ENCODE results near the gene GRK3.
A peak's percentile ranks its signal among the peaks of the same experiment; 100 is the strongest.

Gene GRK3

DNA sequence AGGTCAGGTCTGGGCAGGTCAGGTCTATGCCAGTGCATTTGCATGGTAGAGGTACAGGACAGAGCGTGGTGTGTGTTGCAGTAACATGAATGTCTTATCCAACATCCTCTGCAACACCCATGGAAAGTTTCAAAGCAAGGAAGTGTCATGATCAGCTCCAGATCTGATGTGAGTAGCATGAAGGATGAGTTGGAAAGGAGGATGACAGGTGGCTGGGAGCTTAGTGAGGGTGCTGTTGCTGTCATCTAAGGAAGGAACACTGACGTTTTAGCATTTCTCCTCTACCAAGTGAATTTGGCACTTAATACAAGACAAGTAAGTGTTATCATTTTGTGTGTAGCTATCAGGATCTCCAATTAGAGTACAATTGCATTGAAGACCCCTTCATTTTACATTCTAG lies 65.1 kb downstream of the GRK3 start:
- DNase-seq, result no peak

DNA sequence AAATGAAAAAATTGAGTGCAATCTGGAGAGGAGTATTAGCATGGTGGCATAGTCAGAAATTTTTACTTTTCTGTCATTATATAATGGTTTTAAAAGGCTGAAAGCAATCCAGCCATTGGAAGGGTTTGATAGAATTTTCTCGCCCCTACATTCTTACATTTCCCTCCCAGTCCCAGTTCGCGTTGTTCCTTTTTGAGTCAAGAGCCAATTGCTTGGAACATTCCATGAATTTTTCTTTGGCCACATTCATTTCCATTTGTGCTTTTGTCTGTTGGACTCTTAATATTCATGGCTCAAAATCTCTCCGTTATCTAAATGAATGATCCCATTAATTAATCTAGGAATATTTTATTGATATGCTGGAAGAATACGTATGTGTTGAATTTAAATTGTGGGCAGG lies 66.0 kb downstream of the GRK3 start:
- no peak for DNase-seq

DNA sequence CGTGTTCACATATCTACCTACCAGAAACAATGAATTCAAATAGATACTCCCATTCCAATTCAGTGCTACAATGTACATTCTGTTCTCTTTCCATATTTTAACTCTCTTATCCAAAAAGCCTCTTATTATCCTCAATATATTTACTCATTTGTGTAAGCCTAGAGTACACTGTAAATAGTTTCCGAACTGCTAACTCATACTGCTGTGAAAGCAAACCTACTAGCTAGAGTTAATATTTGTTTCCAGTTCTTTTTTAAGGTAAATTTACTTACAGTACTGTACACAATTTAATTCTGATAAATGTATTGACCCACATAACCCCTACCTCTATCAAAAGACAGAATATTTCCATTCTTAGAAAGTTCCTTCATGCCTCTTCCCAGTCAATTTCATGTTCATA lies 71.8 kb downstream of the GRK3 start:
- no peak for DNase-seq

DNA sequence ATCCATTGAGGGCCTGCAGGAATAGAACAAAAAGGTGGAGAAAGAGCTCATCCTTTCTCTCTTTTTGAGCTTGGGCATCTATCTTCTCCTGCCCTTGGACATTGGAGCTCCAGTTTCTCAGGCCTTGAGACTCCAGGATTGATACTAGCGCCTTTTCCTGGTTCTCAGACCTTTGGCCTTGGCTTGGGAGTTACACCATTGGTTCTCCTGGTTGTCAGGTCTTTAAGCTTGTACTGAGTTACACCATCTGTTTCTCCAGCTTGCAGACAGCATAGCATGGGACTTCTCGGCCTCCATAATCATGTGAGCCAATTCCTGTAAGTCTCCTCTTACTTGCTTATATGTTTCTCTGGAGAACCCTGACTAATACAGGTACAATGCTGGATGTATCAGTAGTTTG lies 72.6 kb downstream of the GRK3 start:
- no peak for DNase-seq

DNA sequence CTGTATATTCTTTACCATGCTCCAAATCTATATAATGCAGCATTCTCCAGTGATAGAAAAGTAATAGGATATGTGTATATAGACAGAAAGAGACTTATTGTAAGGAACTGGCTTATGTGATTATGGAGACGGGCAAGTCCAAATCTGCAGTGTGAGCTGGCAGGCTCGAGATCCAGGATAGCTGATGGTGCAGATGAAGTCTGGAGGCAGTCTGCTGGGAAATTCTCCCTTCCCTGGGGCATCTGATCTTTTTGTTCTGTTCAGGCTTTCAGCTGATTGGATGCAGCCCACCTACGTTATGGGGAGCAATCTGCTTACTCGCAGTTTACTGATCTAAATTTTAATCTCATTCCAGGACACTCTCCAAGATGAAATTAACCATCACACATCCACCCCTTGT lies 73.2 kb downstream of the GRK3 start:
- no peak for DNase-seq

DNA sequence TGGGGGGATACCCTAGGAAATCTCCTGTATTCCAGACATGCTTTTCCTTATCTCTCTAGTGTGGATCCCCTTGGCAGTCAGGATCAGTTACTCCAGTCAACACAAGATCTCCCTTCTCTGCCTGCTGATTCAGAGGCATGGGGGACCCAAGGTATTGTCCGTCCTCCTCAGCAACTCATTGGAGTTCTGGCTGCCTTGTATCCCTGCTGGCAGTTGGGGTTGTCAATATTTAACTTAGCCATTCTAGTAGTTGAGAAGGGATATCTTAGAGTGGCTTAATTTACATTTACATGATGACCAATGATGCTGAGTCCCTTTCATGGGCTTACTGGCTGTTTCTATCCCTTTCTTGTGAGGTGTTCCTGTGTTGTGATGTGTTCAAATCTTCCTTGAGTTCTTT lies 74.2 kb downstream of the GRK3 start:
- no peak for DNase-seq

DNA sequence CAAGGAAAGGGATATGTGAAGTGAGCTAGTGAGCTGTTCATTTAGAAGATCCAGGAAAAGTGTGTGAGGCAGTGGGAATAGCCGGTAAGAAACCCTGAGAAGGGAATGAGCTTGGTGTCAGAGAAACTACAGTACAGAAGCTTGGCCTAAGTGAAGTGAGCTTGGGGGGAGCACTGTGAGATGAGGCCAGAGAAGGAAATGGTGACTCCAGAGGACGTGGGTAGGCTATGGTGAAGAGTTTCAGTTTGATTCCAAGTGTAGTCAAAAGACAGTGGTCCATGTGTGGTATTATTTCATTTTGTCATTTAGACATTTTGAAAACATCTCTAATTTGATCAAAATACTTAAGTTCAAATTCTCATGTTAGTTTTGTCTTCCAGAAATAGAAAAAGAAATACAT lies 77.2 kb downstream of the GRK3 start:
- no peak for DNase-seq

DNA sequence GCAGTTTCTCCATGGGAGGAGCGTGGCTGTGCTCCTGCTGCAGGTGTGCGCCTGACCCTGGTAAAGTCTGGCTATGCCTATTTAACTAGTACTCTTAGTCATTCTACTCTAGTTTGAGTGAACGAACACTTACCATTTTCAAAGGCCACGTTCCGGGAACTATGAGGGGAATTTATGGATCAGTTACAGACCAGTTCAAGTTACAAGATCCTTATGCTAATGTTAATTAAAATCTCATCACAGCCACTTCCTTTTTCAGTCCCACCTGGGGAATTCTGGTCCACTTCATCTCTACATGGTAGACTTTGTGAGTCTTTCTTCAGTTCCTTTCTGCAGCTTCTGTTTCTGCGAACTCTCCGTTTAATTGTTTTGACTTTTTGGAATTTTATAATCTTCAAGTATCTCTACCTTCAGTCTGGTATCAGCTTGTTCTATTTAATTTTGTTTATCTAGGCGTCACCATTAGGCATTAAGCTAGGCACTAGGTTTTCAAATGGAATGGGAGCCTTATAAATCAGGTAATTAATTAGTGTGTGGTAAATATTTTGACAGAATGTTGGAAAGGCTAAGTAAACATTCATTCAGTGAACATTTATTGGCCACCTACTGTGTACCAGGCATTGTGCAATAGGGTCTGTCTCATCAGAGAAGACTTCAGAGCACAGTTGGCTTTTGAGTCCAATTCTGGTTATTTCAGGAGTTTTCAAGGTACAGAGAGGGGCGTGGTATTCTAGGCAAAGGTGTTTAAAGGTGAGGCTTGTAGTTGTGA lies 78.9 kb downstream of the GRK3 start:
- no peak for DNase-seq

DNA sequence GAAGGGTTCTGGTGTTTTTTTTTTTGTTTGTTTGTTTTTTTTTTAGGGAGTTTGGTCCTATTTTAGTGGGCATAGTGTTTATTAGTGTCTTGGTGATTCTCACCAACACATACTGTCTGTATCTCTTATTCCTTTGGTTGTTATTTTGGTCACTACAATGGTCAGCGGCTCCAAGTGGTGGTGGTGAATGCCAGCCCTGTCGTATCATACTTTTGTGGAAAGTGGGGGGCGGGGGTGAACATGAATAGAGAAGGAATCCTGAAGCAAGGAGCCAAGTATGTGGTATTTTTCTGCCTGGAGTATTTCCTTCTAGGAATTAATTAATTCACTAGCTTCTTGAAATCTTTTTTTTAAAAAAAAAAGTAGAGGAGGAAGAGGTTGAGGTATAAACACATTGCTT lies 79.6 kb downstream of the GRK3 start:
- no peak for DNase-seq

DNA sequence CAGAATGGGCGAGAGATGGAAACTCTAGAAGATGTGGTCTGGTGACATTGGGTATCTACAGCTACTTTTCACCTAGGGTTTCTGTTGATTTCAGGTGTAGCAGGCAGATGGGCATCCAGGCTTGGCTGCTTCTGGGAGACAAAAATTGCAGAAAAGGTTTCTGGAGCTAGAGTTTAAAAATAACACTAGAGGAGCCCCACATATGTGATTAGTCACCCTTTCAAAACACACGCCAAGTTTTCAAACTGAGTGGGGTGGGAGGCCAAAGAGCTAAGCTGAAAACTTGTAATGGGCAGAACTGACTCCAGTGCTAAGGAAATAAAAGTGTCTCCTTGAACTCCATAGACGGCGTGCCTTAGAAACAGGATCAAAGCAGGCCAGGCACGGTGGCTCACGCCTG lies 80.8 kb downstream of the GRK3 start:
- no peak for DNase-seq

DNA sequence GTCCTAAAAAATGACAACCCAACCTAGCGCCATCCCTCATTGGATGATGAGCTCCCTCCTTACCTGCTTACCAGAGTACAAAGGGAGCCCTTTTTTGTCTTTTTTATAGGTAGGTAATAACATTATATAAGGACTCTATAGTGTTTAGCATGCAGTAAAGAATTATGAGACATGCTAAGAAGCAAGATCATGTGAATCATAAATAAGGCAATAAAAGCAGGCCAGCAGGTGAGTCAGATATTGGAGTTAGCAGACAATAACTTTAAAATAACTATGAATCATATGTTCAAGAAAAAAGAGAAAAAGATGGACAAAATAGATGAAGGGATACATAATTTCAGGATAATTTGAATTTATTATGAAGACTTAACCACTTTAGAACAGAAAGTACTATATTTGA lies 81.5 kb downstream of the GRK3 start:
- DNase-seq, result no peak

DNA sequence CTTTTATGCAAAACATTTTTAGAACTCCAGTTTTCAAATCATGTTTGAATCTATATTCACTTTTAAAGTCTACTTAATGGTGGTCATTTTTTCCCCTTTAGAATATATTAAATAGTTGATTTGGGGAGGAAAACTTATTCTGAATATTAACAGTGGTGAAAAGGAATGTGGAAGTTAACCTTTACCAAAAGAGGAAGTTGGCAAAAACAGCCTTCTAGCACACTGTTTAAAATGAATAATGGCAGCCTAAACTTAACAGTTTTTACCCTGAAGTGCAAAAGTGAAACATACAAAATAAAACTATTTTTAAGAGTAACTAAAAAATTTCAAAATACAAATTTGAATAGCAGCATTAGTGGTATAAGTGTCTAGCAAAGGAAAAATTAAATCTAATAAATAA lies 86.4 kb downstream of the GRK3 start:
- no peak for DNase-seq

DNA sequence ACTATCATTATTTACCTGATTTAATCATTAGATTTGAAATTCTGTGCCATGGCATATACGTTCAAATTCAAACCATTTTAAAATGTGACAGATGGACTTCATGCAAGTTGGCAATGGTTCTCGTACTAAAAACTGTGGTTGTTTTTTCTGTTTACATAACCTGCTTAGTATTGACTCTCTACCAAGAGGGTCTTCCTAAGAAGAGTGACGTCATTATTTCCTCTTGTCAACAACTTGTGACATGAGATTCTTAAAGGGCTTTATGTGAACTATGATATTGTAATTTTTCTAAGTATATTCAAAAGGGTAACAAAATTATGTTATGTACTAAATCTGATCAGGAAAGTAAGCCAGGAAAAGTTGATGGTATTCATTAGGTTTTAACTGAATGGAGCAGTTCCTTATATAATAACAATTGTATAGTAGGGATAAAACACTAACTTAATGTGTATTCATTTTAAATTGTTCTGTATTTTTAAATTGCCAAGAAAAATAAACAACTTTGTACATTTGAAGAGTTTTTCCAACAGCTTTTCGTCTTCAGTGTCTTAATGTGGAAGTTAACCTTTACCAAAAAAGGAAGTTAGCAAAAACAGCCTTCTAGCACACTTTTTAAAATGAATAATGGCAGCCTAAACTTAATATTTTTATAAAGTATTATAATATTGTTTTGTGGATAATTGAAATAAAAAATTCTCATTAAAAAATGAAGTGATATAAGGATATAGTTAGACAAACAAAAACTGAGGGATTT lies 87.0 kb downstream of the GRK3 start:
- no peak for DNase-seq

DNA sequence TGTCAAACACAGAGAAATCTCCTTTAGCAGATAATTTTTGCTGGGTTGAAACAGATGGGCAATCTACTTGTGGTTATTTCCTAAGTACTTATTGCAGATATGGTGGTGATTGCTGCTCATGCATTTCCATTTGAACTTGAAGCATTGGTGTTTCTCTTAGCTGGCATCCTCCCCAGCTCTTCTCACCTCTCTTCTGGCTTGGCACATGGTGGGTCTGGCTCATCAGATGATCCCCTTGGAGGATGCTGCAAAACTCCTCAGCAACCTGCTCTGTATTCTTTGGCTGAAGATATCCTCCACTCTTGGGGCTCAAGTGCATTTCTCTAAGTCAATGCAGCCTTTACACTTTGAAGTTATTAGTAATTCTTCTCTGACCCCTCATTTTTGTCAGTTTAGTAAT lies 90.2 kb downstream of the GRK3 start:
- DNase-seq, result no peak

DNA sequence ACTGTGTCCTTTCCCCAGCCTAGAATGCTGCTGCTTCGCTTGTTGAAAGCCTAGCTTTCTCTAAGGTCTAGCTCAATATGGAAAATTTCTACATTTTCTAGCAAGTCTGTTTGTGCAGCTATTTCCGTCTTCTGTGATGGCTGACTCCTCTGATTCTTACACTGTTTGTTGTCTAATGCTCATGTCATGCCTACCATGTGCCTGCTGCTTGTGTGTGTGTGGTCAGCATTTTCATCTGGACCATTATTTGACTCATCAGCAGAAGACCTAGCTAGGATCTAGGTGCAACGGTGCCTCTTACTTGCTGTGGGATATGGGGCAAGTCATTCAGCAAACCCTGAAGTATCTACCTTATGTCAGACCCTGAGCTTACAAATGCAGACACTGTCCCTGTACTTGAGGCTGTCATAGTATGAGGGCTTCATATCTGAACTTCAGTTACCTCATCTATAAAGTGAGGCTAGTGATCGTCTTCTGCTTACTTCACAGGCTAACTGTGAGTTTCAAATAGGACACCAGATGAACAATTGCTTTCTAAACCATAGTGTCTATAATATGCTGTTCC lies 91.0 kb downstream of the GRK3 start:
- DNase-seq, result no peak

DNA sequence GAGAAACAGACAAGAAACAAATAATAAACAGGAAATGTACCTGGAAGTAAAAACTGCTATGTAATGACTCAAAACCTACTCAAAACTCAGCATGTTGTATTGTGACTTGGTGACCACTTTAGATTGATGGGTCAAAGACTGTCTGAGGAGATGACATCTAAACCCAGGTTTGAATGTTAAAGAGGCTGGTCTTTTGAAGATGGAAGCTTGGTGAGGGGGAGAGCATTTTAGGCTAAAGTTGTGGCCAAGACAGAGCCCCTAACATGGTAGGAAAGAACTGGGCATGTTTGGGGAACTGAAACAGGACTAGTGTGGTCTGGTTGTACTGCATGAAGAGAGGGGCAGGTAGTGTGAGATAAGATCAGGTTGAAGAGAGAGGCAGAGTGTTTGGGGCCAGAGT lies 92.2 kb downstream of the GRK3 start:
- peak in 1 of 2 donors; percentile 16 for DNase-seq

DNA sequence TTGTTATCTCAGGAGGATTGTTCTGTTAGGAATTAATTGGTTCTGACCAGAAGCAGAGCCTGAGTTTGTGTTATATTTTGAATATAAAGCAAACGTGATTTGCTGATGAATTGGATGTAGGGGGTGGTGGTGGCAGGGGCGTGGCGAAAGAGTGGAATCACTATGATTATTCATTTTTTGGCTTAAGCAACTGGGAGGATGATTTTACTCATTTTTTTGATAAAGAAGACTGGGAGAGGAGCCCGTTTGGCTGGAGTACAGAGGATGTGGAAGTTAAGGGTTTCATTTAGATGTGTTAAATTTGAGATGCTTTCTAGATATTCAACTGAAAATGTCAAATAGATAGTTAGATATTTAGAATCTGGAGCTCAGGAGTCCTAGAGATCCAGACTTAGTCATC lies 94.2 kb downstream of the GRK3 start:
- no peak for DNase-seq

DNA sequence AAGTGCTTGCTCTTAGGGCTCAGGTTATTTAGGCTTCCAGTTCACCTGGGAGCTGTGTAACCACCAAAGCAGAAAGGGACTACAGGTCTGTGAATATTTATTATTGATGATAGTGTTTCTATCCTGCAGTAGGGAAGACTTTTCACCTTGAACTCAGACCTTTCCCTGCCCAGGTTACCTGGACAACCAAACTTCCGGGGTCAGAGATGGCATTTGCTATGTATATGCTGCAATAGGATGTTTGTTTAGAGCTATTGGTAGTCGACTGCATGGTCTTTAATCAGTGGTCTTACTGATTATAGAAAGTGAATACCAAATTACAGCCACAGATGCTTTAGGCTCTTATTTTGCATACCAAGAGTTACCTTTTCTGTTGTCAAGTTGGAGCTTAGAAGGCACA lies 94.9 kb downstream of the GRK3 start:
- no peak for DNase-seq

DNA sequence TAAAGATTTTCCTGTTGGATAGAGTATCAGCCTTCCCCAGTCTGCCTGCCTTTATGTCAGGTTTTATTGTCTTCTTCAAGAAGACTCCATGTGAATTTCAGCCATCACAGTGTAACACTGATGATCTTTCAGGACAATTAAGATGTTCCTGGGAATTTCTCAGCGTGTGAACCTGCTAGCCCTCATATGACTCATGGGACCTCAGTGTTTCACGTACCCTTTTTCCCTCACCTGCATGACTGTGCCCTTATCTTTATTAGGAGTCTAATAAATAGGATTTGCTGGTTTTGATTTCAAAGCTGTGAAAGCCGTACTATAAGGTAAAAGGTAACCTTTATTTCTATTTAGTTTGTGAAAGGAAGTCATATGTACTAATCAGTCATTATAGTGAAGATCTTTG lies 95.9 kb downstream of the GRK3 start:
- DNase-seq, result no peak

DNA sequence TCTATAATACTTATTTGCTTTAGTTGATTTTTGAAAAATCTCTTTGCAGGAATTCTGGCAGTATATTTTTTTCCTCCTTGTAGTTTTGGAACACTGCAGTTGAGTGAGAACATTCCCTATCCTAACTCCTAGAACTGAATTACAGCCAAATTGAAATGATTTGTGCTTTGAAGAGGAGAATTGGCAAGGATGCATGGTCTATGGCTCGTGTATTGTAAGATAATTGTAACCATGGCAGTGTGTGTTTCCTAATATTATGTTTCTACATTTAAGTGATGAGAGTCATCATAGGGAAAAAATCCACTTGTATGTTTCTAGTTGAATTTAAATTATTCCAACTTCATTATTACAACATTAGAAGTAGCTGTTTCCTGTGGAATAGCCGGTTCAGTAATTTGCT lies 96.6 kb downstream of the GRK3 start:
- DNase-seq, result no peak

DNA sequence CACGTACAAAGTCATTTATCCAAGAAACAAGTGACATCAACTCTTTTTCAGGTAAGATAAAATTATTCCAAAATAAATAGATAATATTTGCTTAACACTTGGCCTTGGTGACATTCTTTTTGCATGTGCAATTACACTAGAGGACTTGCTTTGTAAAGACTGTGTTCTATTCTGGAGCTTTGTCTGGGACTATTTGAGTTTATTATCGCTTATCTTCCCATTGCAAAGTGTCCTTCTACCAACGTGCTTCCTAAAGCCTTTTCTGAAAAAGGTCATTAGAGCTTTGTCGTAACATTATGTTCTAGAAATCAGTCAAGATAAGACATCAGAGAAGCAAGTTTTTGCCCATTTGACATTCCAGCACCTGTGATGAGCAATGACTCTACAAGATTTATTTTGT lies 99.2 kb downstream of the GRK3 start:
- DNase-seq, result no peak

DNA sequence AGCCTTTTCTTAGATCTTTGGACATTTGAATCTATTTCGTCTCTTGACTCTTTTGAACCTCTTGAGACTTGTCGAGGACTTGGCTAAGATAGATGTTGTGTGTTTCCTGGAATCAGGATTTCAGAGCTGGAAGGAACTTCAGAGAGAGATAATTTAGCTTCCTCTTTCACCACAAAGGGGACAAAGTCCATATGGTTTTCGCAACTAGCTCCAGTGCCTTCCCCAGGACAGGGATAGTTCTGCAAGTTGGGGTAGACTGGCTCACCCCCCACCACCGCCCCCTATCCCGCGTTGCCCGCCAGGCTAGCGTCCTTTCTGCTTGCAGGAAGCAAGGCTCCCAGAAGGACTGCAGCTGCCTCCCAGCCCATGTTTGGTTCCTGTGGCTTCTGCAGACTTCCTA lies 101.8 kb downstream of the GRK3 start:
- DNase-seq, result no peak

DNA sequence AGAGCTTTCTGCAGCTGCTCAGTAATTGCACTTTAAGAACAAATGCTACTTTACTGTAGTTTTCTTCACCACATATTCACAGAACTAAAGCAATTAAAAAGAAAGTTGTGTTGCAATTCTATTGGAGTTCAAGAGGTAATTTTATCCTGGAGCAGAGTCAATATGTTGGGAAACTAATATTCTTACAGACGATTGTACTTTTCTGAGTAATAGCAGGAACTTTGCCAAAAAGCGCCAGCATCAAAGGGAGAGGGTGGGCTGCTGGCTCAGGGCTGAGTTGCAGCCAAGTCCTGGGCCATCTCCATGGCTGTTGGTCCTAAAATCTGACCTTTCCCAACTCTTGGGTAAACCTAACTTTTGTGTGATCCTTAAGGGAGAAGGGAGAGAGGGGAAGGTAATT lies 104.0 kb downstream of the GRK3 start:
- DNase-seq, result no peak

DNA sequence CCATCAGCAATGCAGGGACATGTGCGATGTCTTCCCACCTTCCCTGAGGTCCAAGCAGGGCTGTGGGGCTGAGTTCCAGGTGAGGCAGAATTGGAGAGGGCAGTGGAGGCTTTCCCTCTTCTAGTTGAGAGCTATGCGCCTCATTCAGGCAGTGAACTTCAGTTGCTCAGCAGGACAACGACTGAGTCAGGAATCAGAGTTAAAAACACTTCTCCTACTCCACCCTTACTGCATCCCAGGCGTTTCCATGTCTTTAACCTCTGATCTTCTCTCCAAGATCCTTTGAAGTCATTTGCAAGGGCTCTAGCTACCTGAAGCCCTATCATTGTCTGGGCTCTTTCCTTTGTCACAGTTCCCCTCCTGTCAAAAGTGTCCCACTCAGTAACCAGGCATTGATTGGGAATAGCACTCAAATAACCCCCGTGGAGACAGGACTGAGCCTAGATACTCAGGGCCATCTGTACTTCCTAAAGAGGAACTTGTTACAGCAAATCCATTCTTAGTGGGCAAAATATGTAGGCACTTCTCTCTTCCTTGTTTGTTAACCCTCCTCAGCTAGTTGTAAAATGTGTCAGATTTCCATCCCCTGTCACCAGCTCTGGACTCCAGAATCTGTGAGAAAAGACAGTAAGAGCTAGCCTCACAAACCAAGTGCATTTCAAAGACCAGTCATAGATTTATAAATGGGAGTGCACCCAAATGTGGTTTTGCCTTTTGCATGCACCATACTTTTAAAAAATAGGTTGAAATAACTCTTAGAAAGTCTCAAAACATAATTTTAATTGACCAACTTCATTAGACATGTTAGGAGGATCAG lies 105.0 kb downstream of the GRK3 start:
- DNase-seq, result no peak

Data from CD4-positive, alpha-beta T cell treated with Interleukin-4 for 1 hour (primary cell).